NCI-H748 (cell line): ENCODE results near the gene SYNC.
"Not testable (repeated sequence)": the region's sequence is repeated elsewhere in the genome, so short reads cannot be mapped to it uniquely, and the experiment has no call there.

Experiments
- DNase-seq: peaks from one replicate; lab custom pipeline; 2025; ENCODE audit not compliant: unreplicated experiment; lab: John Stamatoyannopoulos, UW

Gene SYNC

GRCh38 chr1:32695098-32695904 is 7.3 kb downstream of the SYNC start:
- no peak for DNase-seq

DNA sequence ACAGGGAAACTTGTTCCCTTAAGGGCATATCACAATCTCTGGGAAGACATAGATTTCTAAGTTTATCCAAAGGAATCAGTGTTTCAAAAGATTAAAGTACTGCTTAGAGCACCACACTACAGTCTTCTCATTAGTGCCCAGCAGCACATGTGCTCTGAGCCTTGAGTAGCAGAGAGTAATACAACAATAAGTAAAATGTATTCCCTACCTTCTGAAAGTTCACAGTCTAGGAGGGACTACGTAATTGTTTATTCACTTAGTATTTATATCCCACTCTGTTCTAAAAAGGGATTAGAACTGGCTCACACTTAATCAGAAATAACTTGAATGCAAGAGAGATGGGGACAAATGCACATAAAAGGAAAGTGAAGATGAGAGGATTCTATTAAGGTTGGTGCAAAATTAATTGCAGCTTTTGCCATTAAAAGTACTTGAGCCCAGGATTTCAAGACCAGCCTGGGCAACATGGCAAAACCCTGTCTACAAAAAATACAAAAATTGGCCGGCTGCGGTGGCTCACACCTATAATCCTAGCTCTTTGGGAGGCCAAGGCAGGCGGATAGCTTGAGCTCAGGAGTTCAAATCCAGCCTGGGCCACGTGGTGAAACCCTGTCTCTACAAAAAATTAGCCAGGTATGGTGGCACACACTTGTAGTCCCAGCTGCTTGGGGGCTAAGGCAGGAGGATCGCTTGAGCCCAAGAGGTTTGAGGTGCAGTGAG is 9.0 kb downstream of the SYNC start:
- no peak for DNase-seq

- DNase-seq, result no peak
Measured at GRCh38 chr1:32686387-32686786, 16.2 kb downstream of the SYNC start.

- no peak for DNase-seq
Measured at GRCh38 chr1:32685498-32685897, 17.1 kb downstream of the SYNC start.

GRCh38 chr1:32684167-32684811 is 18.3 kb downstream of the SYNC start:
- DNase-seq, result no peak

GRCh38 chr1:32683397-32683796 is 19.2 kb downstream of the SYNC start:
- DNase-seq, result no peak

GRCh38 chr1:32681999-32682398 is 20.6 kb downstream of the SYNC start:
- no peak for DNase-seq

DNA sequence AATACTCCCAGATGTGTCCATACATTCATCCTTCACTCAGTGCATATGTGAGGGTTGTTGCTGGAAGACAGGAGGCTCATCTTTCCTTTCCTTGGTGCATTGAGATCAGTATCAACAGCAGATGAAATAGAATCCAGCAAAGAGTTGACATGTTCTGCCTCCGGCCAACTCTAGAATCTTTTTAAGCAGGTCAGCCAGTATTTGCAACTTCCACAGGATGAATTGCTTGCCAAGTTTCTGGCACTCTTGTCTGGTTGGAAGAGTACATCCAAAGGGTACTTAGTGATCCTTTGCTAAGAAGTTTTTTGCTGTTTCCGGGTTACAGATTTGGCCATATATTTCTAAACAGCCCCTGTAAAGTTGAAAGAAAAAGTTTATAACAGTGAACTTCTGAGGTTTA is 21.1 kb downstream of the SYNC start:
- no peak for DNase-seq

DNA sequence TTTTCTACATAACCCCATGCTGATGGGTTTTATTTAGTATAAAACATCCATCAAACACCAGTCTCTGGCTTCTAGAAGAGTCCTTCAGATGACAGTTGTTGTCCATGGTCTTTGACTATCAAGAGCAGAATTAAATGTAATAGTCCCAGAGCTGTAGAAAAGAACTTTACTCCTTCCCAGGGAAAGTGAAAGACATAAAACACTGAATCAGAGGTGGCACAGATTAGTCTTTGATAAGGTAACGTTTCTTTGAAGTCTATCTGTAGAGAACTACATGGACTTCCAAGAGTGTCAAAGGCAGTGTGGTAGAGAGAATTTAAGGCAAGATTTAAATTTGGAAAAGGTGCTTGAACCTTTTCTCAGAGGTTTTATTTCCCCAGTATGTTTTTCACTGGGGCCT is 21.9 kb downstream of the SYNC start:
- DNase-seq, result no peak

DNA sequence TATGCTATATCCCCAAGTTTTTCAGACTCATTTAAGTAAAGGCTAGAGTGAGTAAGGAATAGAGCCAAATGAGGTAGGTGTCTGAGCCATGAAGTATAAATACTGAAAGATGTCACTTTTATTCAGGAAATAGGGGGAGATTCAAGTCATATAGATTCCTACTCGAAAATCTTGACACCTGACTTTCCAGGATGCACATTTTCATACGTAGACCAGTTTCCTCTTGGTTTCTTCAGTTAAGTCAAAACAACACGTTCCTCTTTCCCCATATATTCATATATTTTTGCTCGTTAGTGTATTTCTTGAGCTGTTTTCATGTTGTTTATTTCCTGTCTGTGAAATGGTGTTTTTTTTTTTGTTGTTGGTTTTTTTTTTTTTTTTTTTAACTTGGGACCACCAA is 22.6 kb downstream of the SYNC start:
- DNase-seq, result not testable (repeated sequence)

DNA sequence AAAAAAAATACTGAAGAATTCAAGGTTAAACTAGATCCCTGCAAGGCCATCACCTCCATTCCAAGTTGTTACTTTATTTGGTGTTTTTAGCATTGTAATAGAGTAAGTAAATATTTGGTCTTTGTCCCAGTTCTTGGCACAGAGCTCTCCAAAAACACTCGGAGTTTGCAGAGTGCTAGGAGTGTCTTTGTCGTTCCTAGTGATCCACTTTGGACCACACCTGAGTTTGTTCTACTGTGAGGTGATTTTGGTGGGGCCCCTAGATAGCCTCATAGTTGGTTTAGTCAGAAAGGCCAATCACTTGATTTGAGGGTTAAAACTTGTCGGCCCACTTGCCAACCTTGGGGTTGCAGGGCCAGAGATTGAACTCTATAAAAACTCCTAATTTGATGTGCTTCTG is 25.6 kb downstream of the SYNC start:
- no peak for DNase-seq

- DNase-seq, result not testable (repeated sequence)
Measured at GRCh38 chr1:32668716-32669115, 33.9 kb downstream of the SYNC start.

- DNase-seq, result no peak
Measured at GRCh38 chr1:32666901-32667566, 35.5 kb downstream of the SYNC start.

DNA sequence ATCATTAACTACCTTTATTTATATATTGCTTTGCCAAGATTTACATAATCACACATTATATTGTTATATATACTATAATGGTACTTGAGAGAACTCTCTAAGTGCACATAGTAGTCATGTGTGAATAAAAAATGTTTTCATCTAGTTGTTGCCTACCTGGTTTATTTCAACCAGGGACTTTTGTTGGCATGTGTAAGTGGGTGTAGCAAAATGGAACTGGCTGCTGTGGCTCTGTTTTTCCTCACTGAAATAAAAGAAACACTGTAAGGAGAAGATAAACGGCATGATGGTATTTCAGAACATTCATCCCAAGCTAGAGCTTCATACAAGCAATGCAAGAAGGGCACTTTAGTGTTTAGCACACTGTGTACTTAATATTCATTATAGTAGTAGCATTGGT is 36.7 kb downstream of the SYNC start:
- DNase-seq, result no peak

GRCh38 chr1:32659581-32659980 is 43.0 kb downstream of the SYNC start:
- no peak for DNase-seq

DNA sequence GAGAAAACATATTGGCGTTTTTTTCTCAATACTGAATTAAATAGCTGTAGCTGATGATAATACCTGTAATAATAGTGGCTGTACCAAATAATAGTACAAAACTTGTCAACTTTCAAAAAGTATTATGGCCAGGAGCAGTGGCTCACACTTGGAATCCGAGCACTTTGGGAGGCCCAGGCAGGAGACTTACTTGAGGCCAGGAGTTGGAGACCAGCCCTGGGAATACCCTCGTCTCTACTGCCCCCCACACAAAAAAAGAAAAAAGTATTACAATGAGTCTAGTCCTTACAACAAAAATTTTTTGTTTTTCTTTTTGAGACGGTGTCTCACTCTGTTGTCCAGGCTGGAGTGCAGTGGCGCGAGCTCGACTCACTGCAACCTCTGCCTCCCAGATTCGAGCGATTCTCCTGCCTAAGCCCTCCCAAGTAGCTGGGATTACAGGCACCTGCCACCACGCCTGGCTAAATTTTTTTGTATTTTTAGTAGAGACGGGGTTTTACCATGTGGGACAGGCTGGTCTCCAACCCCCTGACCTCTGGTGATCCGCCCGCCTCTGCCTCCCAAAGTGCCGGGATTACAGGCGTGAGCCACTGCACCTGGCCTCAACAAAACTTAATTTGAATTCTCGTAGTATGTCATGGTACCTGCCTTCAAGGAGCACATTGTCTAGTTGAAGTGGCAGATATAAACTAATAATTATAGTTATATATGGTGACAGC is 50.2 kb downstream of the SYNC start:
- DNase-seq, result no peak

DNA sequence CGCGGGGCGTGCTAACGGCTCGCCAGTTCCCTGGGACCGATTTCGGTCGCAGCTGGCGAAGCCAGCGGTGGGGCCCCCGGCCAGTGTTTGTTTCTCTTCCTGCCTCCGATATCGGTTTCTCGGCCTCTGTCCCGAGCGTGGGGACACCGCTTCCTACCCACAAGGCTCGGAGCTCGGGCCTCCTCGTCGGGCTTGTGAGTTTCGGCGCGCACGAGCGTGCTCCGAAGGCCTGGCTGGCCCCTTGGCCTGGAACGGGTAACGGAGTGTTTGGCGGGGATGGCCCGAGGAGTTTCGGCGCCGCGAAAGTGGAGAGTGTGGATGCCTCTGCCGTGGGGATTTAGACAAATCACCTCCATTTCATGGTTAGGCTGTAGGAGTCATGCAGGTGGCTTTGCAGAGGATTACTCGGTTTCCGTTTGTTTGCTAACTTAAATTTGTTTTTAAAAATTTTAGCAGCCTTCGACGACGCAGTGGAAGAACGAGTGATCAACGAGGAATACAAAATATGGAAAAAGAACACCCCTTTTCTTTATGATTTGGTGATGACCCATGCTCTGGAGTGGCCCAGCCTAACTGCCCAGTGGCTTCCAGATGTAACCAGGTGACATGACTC is 51.0 kb downstream of the SYNC start:
- DNase-seq, result no peak

GRCh38 chr1:32650752-32651460 is 51.7 kb downstream of the SYNC start, which contains the start of gene RBBP4:
TSS of gene RBBP4 (plus strand) at chr1:32651208. CDS start at chr1:32651307, 99 bp downstream.
- DNase-seq, result peak; percentile 97

DNA sequence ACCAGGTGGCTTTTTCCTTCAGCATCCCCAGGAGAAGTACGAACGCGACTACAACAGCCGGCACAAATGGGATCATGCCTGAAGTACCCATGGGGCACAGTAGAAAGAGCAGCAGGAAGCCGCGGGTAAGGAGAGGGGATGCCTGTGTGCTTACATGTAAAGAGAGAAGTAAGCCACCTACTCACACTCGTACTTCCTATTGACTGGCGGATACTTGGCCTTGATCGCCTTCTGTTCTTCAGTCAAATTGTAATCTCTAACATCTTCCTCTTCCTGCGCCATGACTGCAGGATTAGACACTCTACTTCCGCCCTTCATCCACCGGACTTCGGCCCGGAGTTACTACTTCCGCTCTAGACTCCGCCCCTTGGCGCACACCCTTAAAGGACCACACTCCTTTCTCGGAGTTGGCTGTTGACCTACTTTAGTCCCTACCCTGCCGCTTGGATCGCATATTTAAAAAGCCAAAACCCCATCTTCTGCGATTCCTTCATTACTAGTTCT is 52.3 kb downstream of the SYNC start, which contains the start of gene ZBTB8OS:
Gene ZBTB8OS (minus strand): TSS at position 303 of the 504 bp plus-strand sequence. CDS start 21 bp downstream, at position 282.
- DNase-seq, result peak; percentile 90
